GM10847 (cell line): Measurements from ENCODE around the gene PSKH1.

ENCODE experiments used
- POLR2A ChIP-seq: IDR thresholded peaks from 2 replicates; pipeline ENCODE4 v1.6.1; 2011; ENCODE audit not compliant: insufficient read length; ENCODE audit errors: extremely low read depth

PSKH1 gene

DNA sequence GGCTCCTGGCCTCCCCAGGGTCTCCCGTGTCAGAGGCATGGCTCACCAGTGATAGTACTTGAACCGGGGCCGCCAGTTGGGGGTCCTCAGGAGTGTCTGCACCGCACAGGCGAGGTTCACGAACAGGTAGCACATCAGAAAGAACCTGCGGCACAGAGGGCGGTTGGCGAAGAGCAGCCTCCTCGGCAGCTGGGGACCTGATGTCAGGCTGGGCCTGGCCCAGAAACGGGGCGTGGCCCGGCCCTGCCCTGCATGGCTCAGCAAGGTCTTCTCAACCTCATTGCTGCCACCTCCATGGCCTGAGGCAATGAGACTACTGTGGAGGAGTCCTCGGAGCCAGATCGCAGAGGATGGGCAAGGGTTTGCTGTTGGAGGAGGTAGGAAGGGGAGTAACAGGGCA lies 55.0 kb downstream of the PSKH1 start:
- TF ChIP-seq POLR2A: no peak

DNA sequence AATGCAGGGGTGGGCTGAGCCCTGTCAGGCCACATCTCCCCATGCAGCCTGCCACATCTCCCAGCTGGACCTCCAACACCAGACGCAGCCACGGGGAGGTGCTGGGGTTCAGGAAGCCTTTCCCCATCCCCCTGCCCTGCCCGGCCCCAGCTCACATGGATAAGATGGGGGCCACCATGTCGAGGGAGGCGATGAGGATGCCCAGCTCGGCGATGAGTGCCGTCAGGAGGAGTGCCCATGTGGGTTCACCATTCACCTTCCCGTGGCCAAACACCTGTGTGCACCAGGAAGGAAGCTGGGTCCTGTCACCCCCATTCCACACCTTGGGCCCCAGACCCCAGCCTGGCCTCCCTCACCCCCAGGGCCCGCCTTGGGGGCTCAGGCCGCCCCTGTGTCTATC lies 56.6 kb downstream of the PSKH1 start:
- TF ChIP-seq POLR2A: no peak

DNA sequence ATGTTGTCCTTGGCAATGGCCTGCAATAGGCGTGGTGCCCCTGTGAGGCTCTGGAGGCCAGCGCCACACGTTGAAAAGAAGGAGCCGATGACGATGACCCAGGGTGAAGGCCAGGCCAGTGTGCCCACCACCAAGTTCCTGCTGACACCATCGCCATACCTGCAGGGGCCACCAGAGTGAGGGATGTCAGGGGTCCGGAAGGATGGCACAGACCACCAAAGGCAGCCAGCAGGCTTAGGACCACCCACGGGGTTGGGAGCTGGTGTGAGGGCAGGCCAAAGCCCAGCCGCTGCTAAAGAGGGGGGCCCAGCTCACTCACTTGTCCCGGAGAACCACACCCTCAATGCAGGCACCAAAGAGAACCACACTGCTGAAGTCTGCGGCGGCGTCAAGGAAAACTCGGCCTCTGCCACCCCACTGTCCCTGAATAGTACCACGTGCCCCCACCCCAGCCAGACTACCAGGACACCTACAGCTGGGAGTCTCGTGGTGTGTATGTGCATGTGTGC lies 57.3 kb downstream of the PSKH1 start:
- TF ChIP-seq POLR2A: no peak

DNA sequence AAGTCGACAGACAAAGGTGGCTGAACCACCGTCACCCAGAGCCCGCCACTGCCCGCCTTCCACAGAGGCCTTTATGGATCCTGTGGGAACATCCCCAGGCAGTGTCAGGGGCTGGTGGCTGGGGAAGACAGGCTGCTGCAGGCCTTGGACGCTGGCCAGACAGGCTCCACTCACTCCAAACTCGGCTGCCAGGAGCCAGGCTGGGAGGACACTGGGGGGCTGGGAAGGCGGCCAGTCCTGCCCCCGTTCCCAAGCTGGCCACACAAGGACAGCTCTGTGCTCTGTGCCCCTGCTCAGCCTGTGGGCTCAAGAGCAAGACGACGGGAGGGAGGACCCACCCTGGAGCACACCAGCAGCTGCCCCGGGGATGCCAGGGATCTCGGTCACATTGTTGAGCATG lies 58.4 kb downstream of the PSKH1 start:
- TF ChIP-seq POLR2A: no peak

DNA sequence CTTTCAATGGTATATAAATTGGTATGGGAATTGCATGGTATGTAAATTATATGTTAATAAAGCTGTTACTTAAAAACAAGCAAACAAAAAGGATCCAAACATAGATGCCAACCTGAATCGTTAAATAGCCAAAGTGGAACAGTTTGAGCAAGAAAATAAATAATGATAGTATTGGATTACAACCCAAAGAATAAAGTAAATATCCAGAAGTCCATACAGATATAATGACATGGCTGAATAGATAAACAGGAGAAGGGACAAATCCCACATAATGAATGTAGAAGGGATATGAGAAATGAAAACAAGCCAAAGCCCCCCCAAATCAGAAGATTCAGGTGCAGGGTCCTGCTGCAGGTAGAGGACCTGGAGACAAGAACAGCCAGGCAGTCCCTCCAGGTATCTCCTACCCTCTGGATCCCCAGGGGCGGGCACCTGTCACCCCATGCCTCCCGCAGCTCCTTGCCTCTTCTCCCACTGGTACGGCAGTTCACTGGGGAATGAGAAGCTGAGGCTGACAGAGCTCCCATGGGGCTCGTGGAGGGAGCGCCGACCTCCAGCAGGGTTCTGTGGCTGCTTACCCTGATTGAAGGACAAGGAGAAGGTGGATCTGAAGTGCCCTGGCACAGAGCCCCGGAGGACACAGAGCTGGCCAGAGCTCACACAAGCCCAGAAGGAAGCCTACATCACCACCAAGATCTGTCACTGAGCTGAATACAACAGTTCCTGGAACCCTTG lies 60.8 kb downstream of the PSKH1 start:
- TF ChIP-seq POLR2A: no peak

DNA sequence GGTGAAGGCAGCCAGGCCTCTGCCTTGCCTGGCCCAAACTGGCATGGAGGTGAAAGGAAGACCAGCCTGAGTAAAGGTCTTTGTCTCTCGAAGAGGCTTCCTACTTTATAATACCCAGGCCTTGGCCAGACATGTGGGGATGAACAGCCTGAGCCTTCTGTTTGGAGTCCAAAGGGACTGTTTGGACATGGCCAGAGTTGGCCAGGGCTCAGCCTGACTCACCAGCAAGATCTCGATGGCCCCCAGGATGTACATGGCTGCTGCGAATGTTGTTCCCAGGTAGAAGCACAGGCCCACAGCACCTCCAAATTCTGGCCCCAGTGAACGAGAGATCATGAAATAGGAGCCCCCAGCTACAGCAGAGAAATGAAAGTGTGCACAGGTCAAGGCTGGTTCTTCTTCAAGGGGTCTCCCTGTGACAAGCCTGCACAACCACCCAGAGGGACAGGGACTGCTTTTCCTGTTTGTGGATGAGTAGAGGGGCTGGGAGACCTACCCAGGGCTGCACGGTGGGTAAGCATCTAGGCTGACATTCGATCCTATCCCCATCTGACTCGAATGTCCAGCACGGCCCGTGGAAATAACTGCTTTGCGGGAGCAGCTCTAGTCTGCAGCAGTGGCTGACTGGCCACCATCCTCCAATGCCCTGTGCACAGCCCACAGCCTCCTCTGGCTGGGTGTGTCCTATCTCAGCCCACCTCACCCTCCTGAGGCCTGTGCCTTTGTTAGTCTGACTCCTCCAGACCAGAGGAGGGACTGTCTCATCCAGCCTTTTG lies 61.6 kb downstream of the PSKH1 start:
- TF ChIP-seq POLR2A: no peak

DNA sequence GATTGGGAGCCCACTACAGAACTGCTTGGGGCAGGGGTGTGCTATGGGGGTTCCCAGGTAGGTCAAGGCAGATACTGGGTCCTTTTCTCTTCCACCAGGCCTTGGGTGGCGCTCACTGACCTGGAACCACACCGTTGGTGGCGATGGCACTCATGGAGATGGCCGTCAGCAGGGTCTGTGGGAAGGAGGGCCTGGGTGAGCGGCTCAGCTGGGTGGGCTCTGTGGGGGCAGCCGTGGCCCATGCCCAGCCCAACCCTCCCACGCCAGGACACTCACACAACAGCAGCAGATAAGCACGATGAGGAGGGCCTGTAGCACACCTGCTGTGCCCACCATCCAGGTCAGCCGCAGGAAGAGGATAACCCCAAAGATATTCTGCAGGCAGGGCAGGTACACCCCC lies 64.6 kb downstream of the PSKH1 start:
- no peak for TF ChIP-seq POLR2A

DNA sequence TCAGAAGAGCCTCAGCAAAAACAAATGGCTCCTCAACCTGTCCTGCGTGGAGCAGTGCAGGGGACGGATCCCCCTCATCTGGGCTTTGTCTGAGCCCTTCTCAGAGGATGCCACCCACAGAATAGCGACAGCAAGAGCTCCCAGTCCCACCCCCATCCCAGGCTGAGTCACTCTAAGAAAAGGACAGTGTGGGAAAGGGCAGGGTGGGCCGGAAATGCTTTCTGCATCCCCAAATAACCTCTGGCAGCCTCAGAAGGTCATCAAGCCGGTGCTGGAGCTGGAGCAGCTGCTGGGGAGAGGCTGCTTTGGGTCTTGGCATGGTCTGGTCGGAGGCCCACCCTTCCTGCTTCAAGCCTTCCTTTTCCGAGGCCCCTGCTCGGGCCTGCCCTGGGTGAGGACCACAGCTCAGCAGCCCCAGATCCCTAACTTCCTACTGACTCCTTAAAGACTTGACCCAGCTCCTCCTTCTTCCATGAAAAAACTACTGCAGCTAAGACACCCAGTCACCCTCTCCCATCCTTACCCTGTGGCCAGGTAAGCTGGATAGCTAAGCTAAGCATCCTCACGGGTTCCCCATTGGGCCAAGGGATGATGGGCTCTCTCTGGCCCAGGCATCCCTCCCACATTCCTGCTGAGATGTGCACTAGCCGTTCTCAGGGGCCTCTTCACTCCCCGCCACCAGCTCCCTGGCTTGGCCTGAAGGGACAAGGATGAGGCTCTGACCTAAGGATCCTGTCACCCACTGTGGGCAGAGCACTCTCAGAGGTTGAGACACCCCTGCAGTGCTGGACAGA lies 66.7 kb downstream of the PSKH1 start:
- no peak for TF ChIP-seq POLR2A

DNA sequence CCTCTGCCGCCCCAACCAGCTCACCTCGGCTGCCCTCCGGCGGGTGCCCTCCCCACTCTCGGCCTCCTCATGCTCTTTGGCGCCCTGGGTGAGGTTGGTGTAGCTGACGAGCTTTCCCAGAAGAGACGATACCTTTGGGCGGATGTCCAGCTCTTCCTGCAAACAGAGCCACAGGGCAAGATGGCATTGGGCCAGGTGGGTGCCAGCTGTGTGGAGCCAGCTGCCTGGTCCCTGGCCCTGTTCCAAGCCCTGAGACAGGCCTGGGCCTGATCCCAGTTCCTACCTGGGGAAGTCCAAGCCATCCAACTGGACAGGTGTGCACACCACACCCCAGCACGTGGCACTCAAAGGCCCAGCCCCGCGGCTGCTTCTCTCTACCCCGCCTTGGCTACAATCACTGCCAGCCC lies 68.5 kb downstream of the PSKH1 start:
- TF ChIP-seq POLR2A: no peak

DNA sequence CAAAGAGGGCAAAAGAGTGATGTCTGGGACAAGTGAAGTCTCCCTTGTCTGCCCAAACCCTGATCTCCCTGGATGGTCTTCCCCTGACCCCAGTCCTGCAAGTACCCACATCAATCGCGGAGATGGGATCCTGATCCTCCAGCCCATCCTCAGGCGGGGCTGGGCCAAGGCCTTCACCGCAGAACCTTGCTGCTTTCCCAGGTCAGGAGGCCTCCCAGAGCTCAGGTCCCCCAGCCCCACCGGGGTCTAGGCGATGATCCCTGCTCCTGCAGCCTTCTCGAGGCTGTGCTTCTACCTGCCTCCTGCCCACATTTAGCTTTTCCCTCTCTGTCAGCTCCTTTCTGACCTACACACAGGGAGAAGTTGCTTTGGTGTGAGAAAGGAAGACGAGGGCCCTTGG lies 69.1 kb downstream of the PSKH1 start:
- no peak for TF ChIP-seq POLR2A

DNA sequence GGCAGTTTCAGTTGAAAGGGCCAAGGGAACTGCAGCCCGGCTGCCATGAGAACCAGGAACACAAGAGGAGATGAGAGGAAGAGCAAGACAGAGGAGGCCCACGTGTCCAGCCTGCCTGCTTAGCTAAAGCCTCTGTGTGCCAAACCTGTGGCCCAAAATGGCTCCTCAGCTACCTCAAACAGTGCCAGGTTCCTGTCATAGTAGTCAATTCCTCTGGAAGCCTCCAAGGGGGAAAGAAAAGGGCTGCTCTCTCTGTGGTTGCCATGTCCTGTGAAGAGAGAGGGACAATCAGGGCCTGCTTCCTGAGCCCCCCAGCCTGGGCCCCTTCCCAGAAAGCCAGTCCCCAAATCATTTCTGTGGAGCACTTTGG lies 70.2 kb downstream of the PSKH1 start:
- no peak for TF ChIP-seq POLR2A

DNA sequence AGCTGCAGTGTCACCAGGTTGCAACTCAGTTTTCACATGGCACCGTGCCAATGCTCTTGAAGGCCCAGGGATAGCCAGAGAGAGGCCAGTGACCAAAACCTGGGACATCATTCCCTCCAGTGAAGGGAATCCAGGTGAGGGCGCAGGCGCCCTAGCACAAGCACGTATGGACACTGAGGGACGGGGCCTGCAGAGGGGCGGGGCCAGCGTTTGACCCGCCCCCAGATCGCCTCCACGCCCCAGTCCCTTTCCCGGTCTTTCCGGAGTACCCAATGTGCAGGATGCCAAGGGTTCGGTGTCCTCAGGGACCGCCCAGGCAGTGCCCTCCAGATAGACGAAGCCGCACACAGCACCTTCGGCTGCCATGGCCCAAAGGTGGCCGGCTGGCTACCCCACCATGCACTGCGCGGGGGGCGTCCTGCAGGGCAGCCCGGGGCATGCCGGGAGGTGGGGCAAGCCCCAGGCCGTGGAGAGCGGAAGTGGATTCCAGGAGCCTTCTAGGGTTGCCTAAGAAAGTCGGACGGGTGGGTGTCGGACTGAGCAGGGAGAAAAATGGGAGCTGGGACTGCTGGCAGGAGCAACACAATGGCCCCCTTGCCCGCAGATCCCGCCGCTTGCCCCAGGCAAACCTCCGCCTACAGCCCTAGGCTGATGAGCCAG lies 70.7 kb downstream of the PSKH1 start:
- TF ChIP-seq POLR2A: no peak

DNA sequence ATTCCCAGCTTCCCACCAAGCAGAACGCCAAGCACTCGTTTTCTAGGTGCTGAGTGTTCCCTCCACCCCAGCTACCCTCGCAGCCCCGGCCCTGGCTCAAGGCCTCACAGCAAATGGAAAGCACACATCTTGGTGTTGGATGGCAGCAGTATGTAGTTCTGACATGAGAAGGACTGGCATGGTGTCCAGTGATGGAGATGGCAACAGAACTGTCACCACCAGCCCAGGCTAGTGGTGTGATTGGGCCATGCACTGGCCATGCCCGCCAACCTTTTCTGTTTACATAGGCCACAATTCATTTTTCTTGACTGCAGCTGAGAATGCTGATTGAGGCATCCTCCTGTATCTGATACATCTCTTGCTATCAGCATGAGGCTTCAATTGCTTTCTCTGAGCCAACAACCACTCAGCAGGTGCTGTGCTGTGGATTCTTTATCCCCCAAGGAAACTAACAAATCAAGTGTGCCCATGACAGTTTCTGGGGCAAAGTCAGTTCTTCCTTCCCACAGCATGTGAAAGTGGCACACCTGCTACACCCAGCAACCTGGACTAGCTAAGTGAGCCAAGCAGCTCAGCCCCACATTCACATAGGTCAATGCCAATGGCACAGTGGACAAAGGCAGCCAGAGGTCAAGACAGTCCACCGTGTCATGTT lies 71.5 kb downstream of the PSKH1 start:
- no peak for TF ChIP-seq POLR2A

DNA sequence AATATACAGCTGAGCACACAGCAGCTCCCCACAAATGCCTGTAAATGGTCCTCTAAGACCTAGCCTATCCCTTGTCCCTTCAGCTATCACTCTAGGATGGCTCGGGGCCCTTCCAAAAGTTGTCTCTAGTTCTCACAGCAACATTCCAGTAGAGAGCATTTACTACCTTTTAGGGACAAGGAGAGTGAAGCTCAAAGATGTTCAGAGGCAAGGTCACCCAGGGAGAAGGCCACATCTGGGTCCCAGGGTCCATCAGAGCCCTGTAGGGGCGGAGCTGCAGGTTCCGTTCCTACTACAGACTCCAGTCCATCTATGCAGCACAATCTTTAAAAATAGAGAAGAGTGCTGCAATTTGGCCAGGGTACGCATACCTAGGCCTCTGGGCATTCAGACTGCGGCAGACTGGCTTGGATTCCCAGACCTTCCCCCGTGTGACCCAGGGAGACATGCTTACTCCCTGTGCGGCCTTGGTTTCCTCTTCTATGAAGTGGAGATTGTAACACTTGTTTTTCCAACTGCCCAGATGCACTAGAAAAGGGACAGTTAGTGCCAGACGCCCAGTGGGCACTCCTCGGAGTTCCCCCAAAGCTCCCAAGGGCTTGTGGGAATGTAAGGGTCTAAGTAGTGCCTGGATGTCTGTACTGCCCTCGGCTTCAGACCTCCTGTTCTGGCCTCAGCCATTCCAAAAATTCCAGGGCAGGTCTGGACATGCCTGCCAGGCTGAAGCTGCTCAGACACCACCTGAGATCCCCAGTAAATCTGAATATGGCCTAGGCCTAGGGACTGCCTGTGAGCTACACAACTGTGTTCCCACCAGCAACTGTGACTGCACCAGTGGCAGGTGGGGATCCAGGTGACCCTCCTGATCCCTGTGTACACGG lies 72.9 kb downstream of the PSKH1 start:
- no peak for TF ChIP-seq POLR2A
